Peyer's patch (tissue), 4 donors: ENCODE results near the gene RABL3. TPM values are rescaled to one million over a fixed set of nuclear protein-coding genes. Genes with fewer than 3 reads are reported as not detected.

ENCODE experiments used
- DNase-seq, 3 donors: peaks; one replicate each; pipeline ENCODE4 v3.0.0-alpha.2; 2017 to 2019
- H3K27ac ChIP-seq, 4 donors: fragments of 200-600 bp; sonication (generic); one replicate each; pipeline ENCODE4 v1.5.1; 2016 to 2019
- H3K27me3 ChIP-seq, 2 donors: fragments of 200-600 bp; sonication (generic); one replicate each; pipeline ENCODE4 v1.5.1; 2019
- H3K36me3 ChIP-seq, 3 donors: fragments of 200-600 bp; sonication (generic); one replicate each; pipeline ENCODE4 v1.5.1; 2016 to 2019
- H3K4me1 ChIP-seq, 4 donors: fragments of 200-600 bp; sonication (generic); one replicate each; pipeline ENCODE4 v1.5.1; 2016 to 2019
- H3K4me3 ChIP-seq, 4 donors: fragments of 200-600 bp; sonication (generic); 1 replicate in 3 of 4; 2 replicates in 1 of 4; pipeline ENCODE4 v1.5.1; 2016 to 2019; ENCODE audit warnings: mild to moderate bottlenecking in 1 of 4
- H3K9me3 ChIP-seq, 4 donors: fragments of 200-600 bp; sonication (generic); one replicate each; pipeline ENCODE4 v1.5.1; 2016 to 2019; ENCODE audit warnings: mild to moderate bottlenecking in 1 of 4
- CTCF ChIP-seq, 6 experiments: fragments of 450-650 bp in 4 of 6; fragments of 200-600 bp in 2 of 6; sonication (generic) in 1 of 6; IDR thresholded peaks; one replicate each; pipeline ENCODE4 v1.5.1; 2017 to 2019; ENCODE audit warnings: antibody characterized with exemption in 6 of 6, mild to moderate bottlenecking in 3 of 6, moderate library complexity in 1 of 6
- POLR2A ChIP-seq, 2 donors: fragments of 450-650 bp; IDR thresholded peaks; one replicate each; pipeline ENCODE4 v1.5.1; 2017; ENCODE audit warnings: antibody characterized with exemption in 2 of 2, mild to moderate bottlenecking in 2 of 2, moderate library complexity in 2 of 2
- total RNA-seq, 4 donors: library from RNA; depleted of rRNA; stranded (reverse); fragments of >200 nt; gene quantifications; one replicate each; pipeline ENCODE4 v1.1.0, GENCODE V29; 2016

The RABL3 gene
- total RNA-seq, 4 donors from 2014 or later, result 11.4 to 35.5 (median 14.9) TPM

- Histone ChIP-seq H3K9me3 (no peaks in the 10 kb centered on the region), H3K27me3 (no peaks in the 10 kb centered on the region), H3K4me1 (peaks cover 0 to 31% (median 0%) of the 10 kb centered on the region in 4 donors), H3K36me3 (peaks cover 0 to 3% (median 0%) of the 10 kb centered on the region in 3 donors), H3K4me3 (no peak overlapping the region), H3K27ac (no peak overlapping the region)
- TF ChIP-seq CTCF (IDR thresholded peaks at IDR 0.05) (no peak), POLR2A (IDR thresholded peaks at IDR 0.05) (no peak)
- no peak for DNase-seq
These were observed 59.1 kb downstream of the RABL3 start for GRCh38 chr3:120683213-120683612.

DNA sequence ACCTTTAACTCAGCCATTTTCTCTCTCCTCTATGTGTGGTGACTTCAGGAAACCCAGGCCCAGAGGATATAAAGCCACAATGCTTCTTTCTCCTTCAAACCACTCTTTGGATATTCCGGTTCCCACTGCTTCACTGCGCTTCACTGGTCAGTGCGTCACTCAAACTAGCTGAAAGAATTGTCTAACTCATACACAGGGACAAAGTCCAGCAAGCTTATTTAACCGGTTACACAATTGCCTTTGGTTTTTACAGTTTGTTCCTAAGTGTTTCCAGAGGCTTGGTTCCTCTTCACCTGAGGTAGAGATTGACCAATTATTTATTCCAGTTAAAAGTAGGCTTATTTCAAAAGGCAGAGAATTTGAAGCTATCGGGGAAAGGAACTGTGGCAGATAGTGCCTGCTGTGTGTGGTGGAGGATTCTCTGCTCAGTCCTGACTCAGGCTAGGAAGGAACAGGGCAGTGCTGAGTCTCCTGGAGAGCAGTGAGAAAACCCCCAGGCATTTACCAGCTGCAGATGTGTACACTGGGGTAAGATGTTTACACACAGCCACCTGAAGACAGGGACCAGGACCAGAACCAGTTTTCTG is 60.1 kb downstream of the RABL3 start, which contains the start of gene HGD:
Gene HGD (minus strand): TSS at position 145 of the 587 bp plus-strand sequence. CDS start 128 bp downstream, at position 17.
- DNase-seq, result peak in 1 of 3 donors; percentile 67
- Histone ChIP-seq H3K9me3 (no peaks in the 10 kb centered on the region), H3K4me1 (peaks cover 0 to 37% (median 0%) of the 10 kb centered on the region in 4 donors), H3K27me3 (no peaks in the 10 kb centered on the region), H3K27ac (peak within 1 kb of the TSS in 3 of 4 donors; percentile 47 to 86 (median 66)), H3K4me3 (peak within 1 kb of the TSS in 3 of 4 donors; percentile 19 to 57 (median 40)), H3K36me3 (no peaks in the 10 kb centered on the region)
- no peak for TF ChIP-seq CTCF (IDR thresholded peaks at IDR 0.05)
- peak; percentile 72 to 83 for TF ChIP-seq POLR2A (IDR thresholded peaks at IDR 0.05)

- Histone ChIP-seq H3K27me3 (no peaks in the 10 kb centered on the region), H3K4me1 (peaks cover 0 to 37% (median 0%) of the 10 kb centered on the region in 4 donors), H3K4me3 (peak overlapping the region in 3 of 4 donors; percentile 19 to 57 (median 40)), H3K9me3 (no peaks in the 10 kb centered on the region), H3K27ac (peak overlapping the region in 3 of 4 donors; percentile 47 to 86 (median 66)), H3K36me3 (no peaks in the 10 kb centered on the region)
- TF ChIP-seq POLR2A (IDR thresholded peaks at IDR 0.05), result no peak
- no peak for TF ChIP-seq CTCF (IDR thresholded peaks at IDR 0.05)
- no peak for DNase-seq
These were observed 60.7 kb downstream of the RABL3 start for GRCh38 chr3:120681506-120682038.

DNA sequence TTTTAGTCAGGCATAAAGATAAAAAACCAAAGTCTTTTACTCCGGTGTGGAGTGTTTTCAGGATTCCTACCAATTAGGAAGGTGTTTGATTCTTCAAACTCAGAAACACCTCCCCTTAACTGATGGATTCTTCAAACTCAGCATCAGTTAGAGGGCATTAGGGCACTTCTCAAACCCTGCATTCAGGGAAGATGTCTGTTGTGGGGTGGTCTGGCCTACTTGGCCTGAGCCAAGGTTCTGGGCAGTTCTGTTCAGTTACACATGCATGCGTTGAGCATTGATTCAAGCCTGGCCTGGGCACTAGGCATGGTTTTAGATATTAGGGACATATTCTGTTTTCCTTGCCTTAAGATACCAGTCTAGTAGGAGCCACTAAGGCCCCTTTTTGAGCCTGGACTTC is 61.3 kb downstream of the RABL3 start:
- no peaks in the 10 kb centered on the region for H3K9me3 ChIP-seq
- no peaks in the 10 kb centered on the region for H3K36me3 ChIP-seq
- peak overlapping the region in 1 of 4 donors; percentile 47 for H3K27ac ChIP-seq
- no peaks in the 10 kb centered on the region for H3K27me3 ChIP-seq
- H3K4me3 ChIP-seq, result peak overlapping the region in 3 of 4 donors; percentile 19 to 57 (median 40)
- H3K4me1 ChIP-seq, result peaks cover 0 to 37% (median 0%) of the 10 kb centered on the region in 4 donors
- DNase-seq, result no peak
- no peak for TF ChIP-seq CTCF (IDR thresholded peaks at IDR 0.05)
- no peak for TF ChIP-seq POLR2A (IDR thresholded peaks at IDR 0.05)

DNA sequence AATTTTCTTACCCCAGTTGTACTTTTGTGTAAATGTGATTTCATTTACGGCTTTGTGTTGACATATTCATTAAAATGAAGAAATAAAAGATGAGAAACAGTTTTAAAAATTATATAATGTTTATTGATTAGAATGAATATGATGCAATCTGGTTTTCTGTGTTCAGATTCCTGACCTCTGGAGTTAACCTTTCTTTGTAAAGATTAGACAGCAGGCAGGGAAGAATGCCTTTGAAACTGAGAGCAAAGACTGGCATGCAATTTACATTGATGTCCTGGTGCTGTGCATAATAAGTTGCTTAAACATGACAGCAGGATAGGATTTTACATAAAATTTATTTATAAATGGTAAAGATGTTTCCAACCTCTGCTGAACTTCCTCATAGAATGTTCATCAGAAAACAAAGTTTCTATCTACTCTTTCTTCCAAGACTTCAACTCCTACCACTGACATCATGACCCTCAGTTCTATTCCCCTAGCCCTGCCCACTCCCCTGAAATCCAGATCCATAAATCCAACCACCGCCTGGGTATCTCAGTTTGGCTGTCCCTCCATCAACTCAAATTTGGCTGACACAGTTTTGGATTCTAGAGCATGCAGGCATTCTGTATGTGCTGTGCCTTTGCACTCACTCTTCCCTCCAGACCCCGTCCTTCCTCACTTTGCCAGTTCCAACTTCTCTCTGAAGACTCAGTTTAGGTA is 62.0 kb downstream of the RABL3 start:
- Histone ChIP-seq H3K36me3 (no peaks in the 10 kb centered on the region), H3K27ac (peak overlapping the region in 1 of 4 donors; percentile 9), H3K27me3 (no peaks in the 10 kb centered on the region), H3K4me3 (peak overlapping the region in 3 of 4 donors; percentile 3 to 57 (median 40)), H3K9me3 (no peaks in the 10 kb centered on the region), H3K4me1 (peaks cover 0 to 37% (median 0%) of the 10 kb centered on the region in 4 donors)
- TF ChIP-seq POLR2A (IDR thresholded peaks at IDR 0.05), result no peak
- TF ChIP-seq CTCF (IDR thresholded peaks at IDR 0.05), result no peak
- no peak for DNase-seq
